B cell (primary cell): ENCODE data around the gene MBNL3. TPM values are rescaled to one million over a fixed set of nuclear protein-coding genes. Genes with fewer than 3 reads are reported as not detected.
A peak's percentile ranks its signal among the peaks of the same experiment; 100 is the strongest.

ENCODE experiments used
- ATAC-seq: fragments of 200-7000 bp; cut with Tn5 transposase; one replicate; pipeline ENCODE4 v1.10.0; 2021; ENCODE audit warnings: low read depth, mild to moderate bottlenecking, moderate number of reproducible peaks, moderate library complexity
- CTCF ChIA-PET: fragments of 350-600 bp; sonication (Branson Sonifier 250); formaldehyde crosslinking; loops from one replicate; lab custom pipeline; 2021; ENCODE audit warnings: antibody characterized with exemption, inconsistent platforms; lab: Charles Lee
- POLR2A ChIA-PET: fragments of 350-600 bp; sonication (Branson Sonifier 250); formaldehyde crosslinking; loops from one replicate; lab custom pipeline; 2021; ENCODE audit warnings: antibody characterized with exemption; lab: Charles Lee
- DNase-seq: peaks from one replicate; pipeline ENCODE4 v3.0.0; 2013
- H2AFZ ChIP-seq: 2 replicates; pipeline ENCODE4 v1.6.1; 2012; ENCODE audit warnings: mild to moderate bottlenecking, low read depth, low read length; ENCODE audit not compliant: insufficient read depth, poor library complexity, severe bottlenecking
- H3K27ac ChIP-seq, 2 donors: 1 replicate in 1 of 2; 2 replicates in 1 of 2; pipeline ENCODE4 v1.5.1; 2012 to 2013; ENCODE audit warnings: low read length in 2 of 2, mild to moderate bottlenecking in 2 of 2, moderate library complexity in 1 of 2
- H3K27me3 ChIP-seq, 4 experiments: fragments of 200-600 bp in 1 of 4; sonication (generic) in 1 of 4; replicated peaks in 1 of 4; 1 replicate in 2 of 4; 2 replicates in 2 of 4; pipeline versions ENCODE4 v1.6.1 to v1.7.0; 2013 to 2016; ENCODE audit warnings: low read length in 3 of 4, mild to moderate bottlenecking in 2 of 4, mixed read lengths in 1 of 4, moderate library complexity in 1 of 4; ENCODE audit not compliant: insufficient read depth in 4 of 4, control insufficient read depth in 3 of 4; ENCODE audit errors: control extremely low read depth in 1 of 4
- H3K36me3 ChIP-seq, 2 experiments: replicated peaks in 1 of 2; 1 replicate in 1 of 2; 2 replicates in 1 of 2; pipeline versions ENCODE4 v1.6.1 to v1.7.1; 2013; ENCODE audit warnings: low read length in 1 of 2; ENCODE audit not compliant: insufficient read depth in 2 of 2, control insufficient read depth in 1 of 2; ENCODE audit errors: control extremely low read depth in 1 of 2, extremely low read depth in 1 of 2
- H3K4me1 ChIP-seq, 2 donors: fragments of 200-600 bp in 1 of 2; sonication (generic) in 1 of 2; 1 replicate in 1 of 2; 2 replicates in 1 of 2; pipeline versions ENCODE4 v1.5.1 to v1.6.1; 2013 to 2017; ENCODE audit warnings: low read length in 2 of 2; ENCODE audit not compliant: control insufficient read depth in 2 of 2, insufficient read depth in 2 of 2
- H3K4me2 ChIP-seq: replicated peaks from 2 replicates; pipeline ENCODE3; 2012; ENCODE audit warnings: mild to moderate bottlenecking, low read depth, low read length; ENCODE audit not compliant: poor library complexity, severe bottlenecking
- H3K4me3 ChIP-seq, 5 experiments: fragments of 200-600 bp in 1 of 5; sonication (generic) in 1 of 5; 1 replicate in 3 of 5; 2 replicates in 2 of 5; pipeline versions ENCODE4 v1.5.1 to v1.7.0; 2011 to 2016; ENCODE audit warnings: low read length in 4 of 5, mild to moderate bottlenecking in 4 of 5, low read depth in 2 of 5, control low read depth in 1 of 5, moderate library complexity in 1 of 5; ENCODE audit not compliant: insufficient read depth in 1 of 5; ENCODE audit errors: control extremely low read depth in 1 of 5, extremely low read depth in 1 of 5
- H3K79me2 ChIP-seq: fragments of 200-600 bp; sonication (generic); one replicate; pipeline ENCODE4 v1.6.0; 2016; ENCODE audit warnings: low read length; ENCODE audit not compliant: control insufficient read depth, insufficient read depth
- H3K9ac ChIP-seq: fragments of 200-600 bp; sonication (generic); 2 replicates; pipeline ENCODE4 v1.6.1; 2017; ENCODE audit warnings: mild to moderate bottlenecking, low read length, moderate library complexity
- H3K9me3 ChIP-seq, 3 donors: one replicate each; pipeline versions ENCODE4 v1.6.1 to v1.7.1; 2013; ENCODE audit warnings: low read length in 2 of 3; ENCODE audit not compliant: control insufficient read depth in 2 of 3, insufficient read depth in 1 of 3; ENCODE audit errors: control extremely low read depth in 1 of 3
- H4K20me1 ChIP-seq: 2 replicates; pipeline ENCODE4 v1.6.0; 2012; ENCODE audit warnings: mild to moderate bottlenecking, low read length; ENCODE audit not compliant: insufficient read depth, control insufficient read depth, poor library complexity, severe bottlenecking
- H3K27ac Mint-ChIP-seq: one replicate; pipeline ENCODE4 v1.8.0; 2021; ENCODE audit warnings: mixed read lengths
- H3K27me3 Mint-ChIP-seq: one replicate; pipeline ENCODE4 v1.8.0; 2021; ENCODE audit warnings: mixed read lengths
- H3K4me1 Mint-ChIP-seq: one replicate; pipeline ENCODE4 v1.8.0; 2021; ENCODE audit warnings: mixed read lengths
- H3K4me3 Mint-ChIP-seq: one replicate; pipeline ENCODE4 v1.8.0; 2021; ENCODE audit warnings: mixed read lengths
- H3K9me3 Mint-ChIP-seq: one replicate; pipeline ENCODE4 v1.8.0; 2022; ENCODE audit warnings: mixed read lengths; ENCODE audit not compliant: insufficient read depth
- EZH2 ChIP-seq: IDR thresholded peaks from 2 replicates; pipeline ENCODE4 v1.6.1; 2012; ENCODE audit warnings: borderline replicate concordance, low read depth, mild to moderate bottlenecking, moderate library complexity, low read length; ENCODE audit not compliant: insufficient read depth, poor library complexity, severe bottlenecking
- WGBS: methylation state at CpG from one replicate; pipeline ENCODE4 v1.1.5; 2013; ENCODE audit warnings: missing lambda C conversion rate; ENCODE audit not compliant: insufficient coverage; 5-methylcytosine and 5-hydroxymethylcytosine counted together
- intact Hi-C: fragments of 100-400 bp; cut with micrococcal nuclease; formaldehyde crosslinking; loops from one replicate; pipeline ENCODE4 v1.10.0; 2022
- polyA plus RNA-seq: library from polyadenylated mRNA; depleted of rRNA; stranded (reverse); fragments of >200 nt; gene quantifications from 2 replicates; pipeline ENCODE4 v1.2.3, GENCODE V29; 2012
- total RNA-seq, 2 donors: library from RNA; stranded (reverse); fragments of 120-200 nt in 1 of 2; gene quantifications; 1 replicate in 1 of 2; 2 replicates in 1 of 2; pipeline versions ENCODE4 v1.2.3 to v1.2.4, GENCODE V29; 2013 to 2022
- TF ChIP-seq, protein P1 (sequence below): fragments of 200-600 bp; IDR thresholded peaks from one replicate; pipeline ENCODE4 v1.8.0; 2022; ENCODE audit warnings: antibody characterized with exemption, mild to moderate bottlenecking

The MBNL3 gene
- total and polyA plus RNA-seq, 2 donors (not counting 1 experiment from before 2014, with no cell fraction given), result 16.6 to 63.1 TPM

DNA sequence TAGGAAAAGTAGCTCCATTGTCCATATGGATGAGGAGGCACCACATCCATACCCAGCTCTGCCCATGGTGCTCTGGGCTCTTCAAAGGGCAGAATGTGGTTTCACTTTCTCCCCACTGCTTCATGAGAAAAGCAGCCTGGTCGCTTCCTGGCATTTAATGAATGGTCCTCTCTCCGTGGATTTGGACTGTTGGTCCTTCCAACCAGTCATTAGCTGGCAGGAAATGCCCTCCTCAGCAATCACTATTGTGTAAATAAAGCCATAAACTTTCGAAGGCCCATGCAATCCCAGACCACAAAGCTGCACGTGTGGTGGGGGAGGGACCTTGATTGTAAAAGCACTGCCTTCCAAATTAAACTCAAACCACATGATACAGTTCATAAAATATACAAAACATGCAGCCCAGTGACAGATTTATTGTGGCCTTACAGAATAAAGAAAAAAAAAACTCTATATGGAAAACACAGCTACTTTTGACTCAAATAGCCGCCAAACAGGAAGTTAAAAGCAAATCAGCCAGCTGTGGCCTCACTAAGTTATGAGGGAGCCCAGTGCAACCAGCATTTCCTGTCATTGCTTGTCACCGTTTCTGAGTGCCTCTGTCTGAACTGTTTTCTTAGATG lies 8.1 kb downstream of the MBNL3 start:
- Mint-ChIP-seq H3K9me3 (no peaks in the 10 kb centered on the region), H3K27ac (peak overlapping the region; percentile 98), H3K4me1 (peaks cover 70% of the 10 kb centered on the region), H3K4me3 (peak overlapping the region; percentile 93), H3K27me3 (no peaks in the 10 kb centered on the region)
- peaks cover 65 to 73% of the 10 kb centered on the region in 2 donors for H3K4me1 ChIP-seq
- ChIA-PET CTCF (interaction anchor here (0.7 to 1.5 kb wide), 7 partner anchors 8 to 652 kb away, joined by 3 to 5 read pairs (median 3); partner anchors contain the start of genes MBNL3 and RAP2C), POLR2A (interaction anchor here (1.1 to 1.6 kb wide), 3 partner anchors 9 to 263 kb away, joined by 3 to 9 read pairs (median 7); partner anchors contain the start of gene MBNL3)
- H3K4me2 ChIP-seq, result peak overlapping the region; percentile 80
- peak overlapping the region; percentile 76 to 80 for H3K27ac ChIP-seq
- DNase-seq (peak; percentile 74), ATAC-seq (peak; percentile 88)
- peak overlapping the region; percentile 70 for H3K9ac ChIP-seq
- no CpG with 5 or more reads among the region's 6 CpGs for whole genome bisulfite sequencing
- H3K9me3 ChIP-seq, result no peaks in the 10 kb centered on the region
- no peaks in the 10 kb centered on the region for H3K36me3 ChIP-seq
- no peaks in the 10 kb centered on the region for H3K27me3 ChIP-seq
- no peaks in the 10 kb centered on the region for H4K20me1 ChIP-seq
- intact Hi-C loops, result loop anchor here (1.0 to 10.0 kb wide), 2 partner anchors 9 to 46 kb away; partner anchors contain the start of gene MBNL3
- no peak for TF ChIP-seq EZH2
- TF ChIP-seq, protein P1, sequence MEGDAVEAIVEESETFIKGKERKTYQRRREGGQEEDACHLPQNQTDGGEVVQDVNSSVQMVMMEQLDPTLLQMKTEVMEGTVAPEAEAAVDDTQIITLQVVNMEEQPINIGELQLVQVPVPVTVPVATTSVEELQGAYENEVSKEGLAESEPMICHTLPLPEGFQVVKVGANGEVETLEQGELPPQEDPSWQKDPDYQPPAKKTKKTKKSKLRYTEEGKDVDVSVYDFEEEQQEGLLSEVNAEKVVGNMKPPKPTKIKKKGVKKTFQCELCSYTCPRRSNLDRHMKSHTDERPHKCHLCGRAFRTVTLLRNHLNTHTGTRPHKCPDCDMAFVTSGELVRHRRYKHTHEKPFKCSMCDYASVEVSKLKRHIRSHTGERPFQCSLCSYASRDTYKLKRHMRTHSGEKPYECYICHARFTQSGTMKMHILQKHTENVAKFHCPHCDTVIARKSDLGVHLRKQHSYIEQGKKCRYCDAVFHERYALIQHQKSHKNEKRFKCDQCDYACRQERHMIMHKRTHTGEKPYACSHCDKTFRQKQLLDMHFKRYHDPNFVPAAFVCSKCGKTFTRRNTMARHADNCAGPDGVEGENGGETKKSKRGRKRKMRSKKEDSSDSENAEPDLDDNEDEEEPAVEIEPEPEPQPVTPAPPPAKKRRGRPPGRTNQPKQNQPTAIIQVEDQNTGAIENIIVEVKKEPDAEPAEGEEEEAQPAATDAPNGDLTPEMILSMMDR, result no peak
- peak overlapping the region; percentile 28 to 71 (median 58) for H3K4me3 ChIP-seq
- H2AFZ ChIP-seq, result peak overlapping the region; percentile 70
- H3K79me2 ChIP-seq, result peaks cover 80% of the 10 kb centered on the region
